ENCODE results near the gene IGFLR1.

IGFLR1 gene

GRCh38 chr19:35742121-35742724 is at the start of gene IGFLR1:
TSS of gene IGFLR1 (minus strand) at chr19:35742452. CDS start at chr19:35741180, 1,272 bp downstream.
- FAIRE-seq: no peak

- FAIRE-seq: no peak
Measured at GRCh38 chr19:35791814-35792279, 49.6 kb upstream of the IGFLR1 start.

DNA sequence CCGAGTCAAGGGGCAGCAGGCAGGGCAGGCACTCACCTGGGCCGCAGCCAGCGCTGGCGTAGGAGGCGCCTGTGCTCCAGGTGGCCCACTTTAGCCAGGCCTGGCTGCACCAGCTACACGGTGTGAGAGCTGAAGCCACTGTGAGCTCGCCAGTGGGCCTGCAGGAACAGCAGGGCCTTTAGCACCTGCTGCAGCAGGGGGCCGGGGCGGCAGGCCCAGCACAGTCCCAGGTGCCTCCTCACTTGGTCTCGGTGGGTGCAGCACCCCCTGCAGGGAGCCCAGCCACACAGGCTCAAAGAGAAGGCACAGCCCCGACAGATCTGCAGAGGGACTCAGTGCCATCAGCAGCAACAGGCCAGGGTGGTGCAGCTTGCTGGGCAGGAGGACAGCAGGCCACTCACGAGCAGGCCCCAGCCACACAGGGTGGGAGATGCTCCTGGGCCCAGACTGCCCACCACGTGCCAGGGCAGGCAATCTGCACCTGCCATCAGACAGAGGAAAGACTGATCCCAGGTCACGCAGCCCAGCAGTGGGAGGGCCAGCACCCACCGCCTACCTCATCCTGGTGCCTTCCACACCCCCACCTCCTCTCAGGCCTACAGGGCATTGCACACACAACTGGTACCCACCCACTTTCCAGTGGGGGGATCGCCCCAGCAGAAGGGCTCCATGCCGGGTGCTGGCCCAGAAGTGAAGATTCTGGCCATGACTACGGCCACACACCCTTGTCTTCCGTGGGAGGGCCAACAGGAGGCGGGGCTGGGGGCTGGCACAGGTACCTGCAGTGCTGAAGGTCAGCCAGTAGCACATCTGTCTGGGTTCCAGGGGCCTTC is 48.9 kb upstream of the IGFLR1 start:
- FAIRE-seq: no peak

DNA sequence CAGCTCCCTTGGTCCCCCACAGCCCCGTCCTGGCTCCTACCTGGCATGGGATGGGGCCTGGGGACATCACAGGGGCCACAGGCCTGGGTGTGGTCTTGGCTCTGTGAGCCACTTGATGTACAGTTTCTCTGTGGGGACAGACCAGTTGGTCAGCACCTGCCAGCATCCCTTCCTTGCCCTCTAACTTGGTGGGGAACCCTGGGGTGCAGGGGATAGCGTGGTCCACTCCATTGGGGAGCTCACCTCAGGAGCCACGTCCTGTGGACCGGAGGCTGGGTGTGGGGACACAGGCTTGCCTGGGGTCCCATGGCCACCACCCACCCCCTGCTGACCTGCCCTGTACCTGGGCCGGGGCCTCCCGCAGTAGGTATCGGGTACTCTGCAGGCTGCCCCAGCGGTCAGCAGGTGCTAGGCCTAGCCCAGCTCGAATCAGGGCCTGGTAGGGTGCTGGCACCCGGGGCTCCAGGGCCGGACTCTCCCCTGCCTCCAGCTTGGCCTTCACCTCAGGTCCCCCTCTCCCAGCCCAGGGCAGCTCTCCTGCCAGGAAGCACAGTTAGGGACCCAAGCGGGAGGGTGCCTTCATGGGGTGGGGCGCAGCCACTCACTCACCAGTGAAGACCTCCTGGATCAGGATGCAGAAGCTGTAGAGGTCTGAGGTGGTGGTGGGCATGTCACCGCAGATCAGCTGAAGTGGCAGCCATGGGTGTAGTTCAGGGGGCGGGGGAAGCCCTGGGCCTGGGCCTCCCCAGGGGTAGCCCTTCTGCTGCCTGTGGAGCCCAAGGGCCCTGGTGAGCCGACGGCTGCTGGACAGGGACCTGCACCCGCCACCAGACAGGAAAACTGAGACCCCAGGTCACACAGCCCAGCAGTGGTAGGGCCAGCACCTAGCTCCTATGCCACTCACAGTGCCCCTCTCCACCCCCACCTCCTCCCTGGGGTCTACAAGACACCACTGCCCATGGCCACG is 48.0 kb upstream of the IGFLR1 start:
- no peak for FAIRE-seq

- FAIRE-seq: no peak
Measured at GRCh38 chr19:35789195-35789977, 47.1 kb upstream of the IGFLR1 start.

GRCh38 chr19:35788205-35788960 is 46.1 kb upstream of the IGFLR1 start:
- FAIRE-seq: no peak

- FAIRE-seq: no peak
Measured at GRCh38 chr19:35787227-35787799, 45.1 kb upstream of the IGFLR1 start.

DNA sequence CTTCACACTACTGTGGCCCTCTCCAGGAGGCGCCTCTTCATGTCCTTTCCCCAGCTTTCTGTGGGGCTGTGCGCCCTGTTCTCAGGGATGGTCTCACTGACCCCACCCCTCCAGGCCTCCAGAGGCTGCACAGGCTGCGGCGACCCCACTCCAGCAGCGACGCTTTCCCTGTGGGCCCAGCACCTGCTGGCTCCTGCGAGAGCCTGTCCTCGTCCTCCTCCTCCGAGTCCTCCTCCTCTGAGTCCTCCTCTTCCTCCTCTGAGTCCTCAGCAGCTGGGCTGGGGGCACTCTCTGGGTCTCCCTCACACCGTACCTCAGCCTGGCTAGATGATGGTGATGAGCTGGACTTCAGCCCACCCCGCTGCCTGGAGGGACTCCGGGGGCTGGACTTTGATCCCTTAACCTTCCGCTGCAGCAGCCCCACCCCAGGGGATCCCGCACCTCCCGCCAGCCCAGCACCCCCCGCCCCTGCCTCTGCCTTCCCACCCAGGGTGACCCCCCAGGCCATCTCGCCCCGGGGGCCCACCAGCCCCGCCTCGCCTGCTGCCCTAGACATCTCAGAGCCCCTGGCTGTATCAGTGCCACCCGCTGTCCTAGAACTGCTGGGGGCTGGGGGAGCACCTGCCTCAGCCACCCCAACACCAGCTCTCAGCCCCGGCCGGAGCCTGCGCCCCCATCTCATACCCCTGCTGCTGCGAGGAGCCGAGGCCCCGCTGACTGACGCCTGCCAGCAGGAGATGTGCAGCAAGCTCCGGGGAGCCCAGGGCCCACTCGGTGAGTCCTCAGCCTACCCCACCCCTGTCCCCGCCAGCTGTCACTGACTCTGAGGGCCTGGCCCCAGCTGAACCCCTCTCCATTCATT is 44.3 kb upstream of the IGFLR1 start:
- FAIRE-seq: no peak

- FAIRE-seq: no peak
Measured at GRCh38 chr19:35785339-35785627, 43.0 kb upstream of the IGFLR1 start.

DNA sequence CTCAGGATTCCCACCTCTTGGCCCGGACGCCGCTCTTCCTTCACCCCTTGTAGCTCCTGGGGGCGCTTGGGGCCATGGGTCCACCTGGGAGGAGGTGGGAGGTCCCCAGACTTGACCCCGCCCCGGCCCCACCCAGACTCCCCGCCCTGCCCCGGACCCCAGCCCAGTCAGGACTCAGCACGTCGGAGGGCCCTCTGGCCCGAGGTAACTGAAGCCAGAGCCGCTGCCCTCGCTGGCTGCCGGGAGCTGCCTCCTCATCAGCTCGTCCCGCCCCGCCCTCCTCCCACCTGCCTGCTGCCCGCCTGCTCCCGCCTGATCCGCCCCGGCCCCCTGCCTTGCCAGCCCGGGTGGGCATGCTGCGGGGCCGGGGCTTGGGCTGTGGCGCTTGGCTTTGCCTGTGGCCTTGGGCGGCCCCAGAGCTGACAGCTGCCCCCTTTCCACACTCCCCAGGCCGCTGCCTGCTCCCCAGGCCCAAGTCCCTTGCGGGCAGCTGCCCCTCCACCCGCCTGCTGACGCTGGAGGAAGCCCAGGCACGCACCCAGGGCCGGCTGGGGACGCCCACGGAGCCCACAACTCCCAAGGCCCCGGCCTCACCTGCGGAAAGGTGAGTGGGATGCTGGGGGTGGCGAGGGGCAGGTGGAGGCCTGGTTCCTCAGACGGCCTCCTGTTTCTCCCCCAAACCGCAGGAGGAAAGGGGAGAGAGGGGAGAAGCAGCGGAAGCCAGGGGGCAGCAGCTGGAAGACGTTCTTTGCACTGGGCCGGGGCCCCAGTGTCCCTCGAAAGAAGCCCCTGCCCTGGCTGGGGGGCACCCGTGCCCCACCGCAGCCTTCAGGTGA is 42.5 kb upstream of the IGFLR1 start:
- FAIRE-seq: no peak

DNA sequence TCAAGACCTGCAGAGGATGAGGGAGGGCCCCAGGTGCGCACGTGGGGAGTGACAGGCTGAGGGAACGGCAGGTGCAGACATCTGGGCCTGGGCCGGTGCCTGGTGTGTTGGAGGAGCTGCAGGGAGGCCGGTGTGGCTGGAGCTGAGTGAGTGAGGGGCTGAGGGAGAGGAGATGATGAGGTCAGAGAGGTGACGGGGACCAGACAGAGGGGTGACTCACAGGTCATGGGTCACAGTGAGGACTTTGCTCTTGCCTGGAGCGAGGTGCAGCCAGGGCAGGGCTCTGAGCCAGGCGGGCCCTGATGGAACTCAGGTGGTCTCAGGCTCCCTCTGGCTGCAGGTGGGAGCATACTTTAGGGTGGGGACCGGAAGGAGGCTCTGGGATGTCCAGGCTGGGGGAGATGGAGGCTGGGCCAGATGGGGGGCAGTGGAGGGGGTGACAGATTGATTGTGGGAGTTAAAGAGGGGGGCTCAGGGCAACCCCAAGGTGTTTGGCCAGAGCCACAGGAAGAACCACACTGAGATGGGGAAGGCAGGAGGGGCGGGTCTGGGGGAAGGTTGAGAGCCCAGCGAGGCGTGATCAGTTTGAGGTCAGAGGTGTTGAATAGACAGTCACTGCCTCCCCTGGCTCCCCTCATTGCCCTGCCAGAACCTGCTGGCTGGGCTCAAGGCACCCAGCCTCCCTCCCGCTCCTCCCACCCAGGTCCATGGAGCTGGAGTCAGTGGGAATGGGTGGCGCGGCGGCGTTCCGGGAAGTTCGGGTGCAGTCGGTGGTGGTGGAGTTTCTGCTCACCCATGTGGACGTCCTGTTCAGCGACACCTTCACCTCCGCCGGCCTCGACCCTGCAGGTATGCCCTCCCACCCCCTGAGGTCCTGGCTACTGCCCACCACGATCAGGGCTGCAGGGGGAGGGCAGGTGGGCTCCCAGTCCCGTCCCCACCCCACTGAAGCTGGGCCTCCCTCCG is 41.5 kb upstream of the IGFLR1 start:
- no peak for FAIRE-seq

- FAIRE-seq: no peak
Measured at GRCh38 chr19:35782589-35782988, 40.3 kb upstream of the IGFLR1 start.

- no peak for FAIRE-seq
Measured at GRCh38 chr19:35781650-35782049, 39.4 kb upstream of the IGFLR1 start.

DNA sequence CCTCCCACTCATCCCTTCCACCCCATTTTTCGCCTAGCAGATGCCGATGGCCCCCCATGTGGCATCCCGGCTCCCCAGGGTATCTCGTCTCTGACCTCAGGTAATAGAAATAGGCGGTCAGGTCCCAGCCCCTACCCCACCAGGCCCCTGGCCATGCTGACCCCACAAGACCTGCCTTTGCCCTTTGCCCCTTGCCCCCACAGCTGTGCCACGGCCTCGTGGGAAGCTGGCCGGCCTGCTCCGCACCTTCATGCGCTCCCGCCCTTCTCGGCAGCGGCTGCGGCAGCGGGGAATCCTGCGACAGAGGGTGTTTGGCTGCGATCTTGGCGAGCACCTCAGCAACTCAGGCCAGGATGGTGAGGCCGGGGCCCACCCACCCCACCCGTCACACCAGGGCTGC is 38.5 kb upstream of the IGFLR1 start:
- no peak for FAIRE-seq

- no peak for FAIRE-seq
Measured at GRCh38 chr19:35780058-35780457, 37.8 kb upstream of the IGFLR1 start.

DNA sequence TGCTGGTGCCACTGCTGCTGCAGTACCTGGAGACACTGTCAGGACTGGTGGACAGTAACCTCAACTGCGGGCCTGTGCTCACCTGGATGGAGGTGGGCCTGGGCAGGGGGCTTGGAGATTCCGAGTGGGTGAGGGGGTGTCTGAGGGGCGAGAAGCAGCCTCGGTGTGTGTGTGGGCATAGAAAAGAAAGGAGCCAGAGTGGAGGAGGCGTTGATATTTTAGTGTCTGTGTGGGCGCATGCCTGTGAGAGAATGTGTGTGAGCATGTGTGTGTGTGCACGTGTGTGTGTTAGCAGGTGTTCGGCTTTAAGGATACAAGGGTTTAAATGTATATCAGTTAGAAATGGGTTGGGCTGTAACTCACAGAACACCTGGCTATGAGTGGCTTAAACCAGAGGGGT is 36.8 kb upstream of the IGFLR1 start:
- no peak for FAIRE-seq

DNA sequence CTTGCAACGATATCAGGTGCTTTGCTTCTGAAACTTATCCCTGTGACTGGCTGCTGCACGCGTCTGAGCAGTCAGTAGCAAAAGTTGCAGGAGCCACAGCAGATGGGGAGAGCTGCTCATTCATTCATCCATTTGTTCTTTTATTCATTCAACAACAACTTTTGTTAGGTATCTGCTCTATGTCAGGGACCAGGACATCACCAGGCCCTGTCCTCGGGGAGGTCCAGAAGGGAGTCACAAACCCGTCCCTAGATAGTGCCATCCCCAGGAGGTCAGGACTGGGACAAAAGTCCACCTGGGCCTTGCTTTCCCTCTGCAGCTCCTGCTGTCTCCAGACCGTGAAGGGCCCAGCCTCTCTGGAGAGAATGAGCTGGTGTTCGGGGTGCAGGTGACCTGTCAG is 35.7 kb upstream of the IGFLR1 start:
- no peak for FAIRE-seq

Data from islet of Langerhans (tissue), 1 donor.